ENCODE measurements around the gene NARS2. TPM values are rescaled to one million over a fixed set of nuclear protein-coding genes. Genes with fewer than 3 reads are reported as not detected.
"Not testable (repeated sequence)": the region's sequence is repeated elsewhere in the genome, so short reads cannot be mapped to it uniquely, and the experiment has no call there.

Gene NARS2
- total RNA-seq, 1 experiment from 2014 or later, result 46.7 TPM

DNA sequence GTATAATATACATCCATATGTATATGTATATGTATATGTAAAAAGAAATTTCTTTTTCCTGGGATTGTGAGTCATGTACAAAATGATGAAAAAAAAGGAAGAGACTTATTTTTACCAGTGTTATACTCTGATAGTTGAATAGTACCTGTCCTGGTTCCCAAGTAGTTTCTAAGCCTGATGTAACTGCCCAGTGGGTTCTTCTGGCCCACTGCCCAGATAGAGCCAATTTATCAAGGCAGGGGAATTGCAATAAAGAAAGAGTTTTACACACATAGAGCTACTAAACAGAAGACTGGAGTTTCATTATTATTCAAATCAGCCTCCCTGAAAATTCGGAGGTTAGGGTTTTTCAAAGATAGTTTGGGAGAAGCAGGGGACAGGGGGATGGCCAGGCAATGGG, 29.1 kb upstream of the NARS2 start:
- POLR2A ChIA-PET (ENCODE audit: low non-redundant PET), result no interaction called here
- intact Hi-C loops (cut with micrococcal nuclease; ENCODE audit: unreplicated experiment), result no loop called here
- H3K4me1 ChIP-seq (ENCODE audit: insufficient read depth, low read length, poor library complexity, severe bottlenecking), result no peaks in the 10 kb centered on the region
- TF ChIP-seq, protein P1, sequence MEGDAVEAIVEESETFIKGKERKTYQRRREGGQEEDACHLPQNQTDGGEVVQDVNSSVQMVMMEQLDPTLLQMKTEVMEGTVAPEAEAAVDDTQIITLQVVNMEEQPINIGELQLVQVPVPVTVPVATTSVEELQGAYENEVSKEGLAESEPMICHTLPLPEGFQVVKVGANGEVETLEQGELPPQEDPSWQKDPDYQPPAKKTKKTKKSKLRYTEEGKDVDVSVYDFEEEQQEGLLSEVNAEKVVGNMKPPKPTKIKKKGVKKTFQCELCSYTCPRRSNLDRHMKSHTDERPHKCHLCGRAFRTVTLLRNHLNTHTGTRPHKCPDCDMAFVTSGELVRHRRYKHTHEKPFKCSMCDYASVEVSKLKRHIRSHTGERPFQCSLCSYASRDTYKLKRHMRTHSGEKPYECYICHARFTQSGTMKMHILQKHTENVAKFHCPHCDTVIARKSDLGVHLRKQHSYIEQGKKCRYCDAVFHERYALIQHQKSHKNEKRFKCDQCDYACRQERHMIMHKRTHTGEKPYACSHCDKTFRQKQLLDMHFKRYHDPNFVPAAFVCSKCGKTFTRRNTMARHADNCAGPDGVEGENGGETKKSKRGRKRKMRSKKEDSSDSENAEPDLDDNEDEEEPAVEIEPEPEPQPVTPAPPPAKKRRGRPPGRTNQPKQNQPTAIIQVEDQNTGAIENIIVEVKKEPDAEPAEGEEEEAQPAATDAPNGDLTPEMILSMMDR (conservative IDR thresholded peaks at IDR 0.05; ENCODE audit: low read depth, low read length), result no peak
- no peak for TF ChIP-seq EZH2 (IDR thresholded peaks at IDR 0.05; ENCODE audit: borderline replicate concordance, low read depth, low read length, poor library complexity, severe bottlenecking)
- H3K27ac ChIP-seq (ENCODE audit: low read depth, low read length, poor library complexity, severe bottlenecking), result no peak overlapping the region
- peaks cover 10% of the 10 kb centered on the region for H3K27me3 ChIP-seq (replicated peaks; ENCODE audit: insufficient read depth, low read depth, low read length, poor library complexity)
- DNase-seq (ENCODE audit: low spot score), result peak; percentile 15
- no peaks in the 10 kb centered on the region for H3K36me3 ChIP-seq (ENCODE audit: insufficient read depth, low read length, poor library complexity, severe bottlenecking)
- no TSS peak for BruUV-seq (replicated peaks)
- CTCF ChIA-PET, result no interaction called here
- H3K9me3 ChIP-seq (ENCODE audit: low read depth, low read length, poor library complexity, severe bottlenecking), result no peaks in the 10 kb centered on the region
- no peak overlapping the region for H3K4me3 ChIP-seq (ENCODE audit: low read depth, low read length, poor library complexity, severe bottlenecking)

DNA sequence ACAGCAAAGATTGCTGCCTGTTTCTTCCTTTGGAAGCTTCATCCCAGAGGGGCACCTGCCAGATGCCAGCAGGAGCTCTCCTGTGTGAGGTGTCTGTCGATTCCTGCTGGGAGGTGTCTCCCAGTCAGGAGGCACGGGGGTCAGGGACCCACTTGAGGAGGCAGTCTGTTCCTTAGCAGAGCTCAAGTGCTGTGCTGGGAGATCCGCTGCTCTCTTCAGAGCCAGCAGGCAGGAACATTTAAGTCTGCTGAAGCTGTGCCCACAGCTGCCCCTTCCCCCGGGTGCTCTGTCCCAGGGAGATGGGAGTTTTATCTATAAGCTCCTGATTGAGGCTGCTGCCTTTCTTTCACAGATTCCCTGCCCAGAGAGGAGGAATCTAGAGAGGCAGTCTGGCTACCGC, 28.1 kb upstream of the NARS2 start:
- CTCF ChIA-PET; H3K9me3 ChIP-seq (ENCODE audit: low read depth, low read length, poor library complexity, severe bottlenecking); H3K4me3 ChIP-seq (ENCODE audit: low read depth, low read length, poor library complexity, severe bottlenecking); POLR2A ChIA-PET (ENCODE audit: low non-redundant PET); DNase-seq (ENCODE audit: low spot score); H3K4me1 ChIP-seq (ENCODE audit: insufficient read depth, low read length, poor library complexity, severe bottlenecking); H3K27ac ChIP-seq (ENCODE audit: low read depth, low read length, poor library complexity, severe bottlenecking); BruUV-seq (replicated peaks); intact Hi-C loops (cut with micrococcal nuclease; ENCODE audit: unreplicated experiment); H3K27me3 ChIP-seq (replicated peaks; ENCODE audit: insufficient read depth, low read depth, low read length, poor library complexity); H3K36me3 ChIP-seq (ENCODE audit: insufficient read depth, low read length, poor library complexity, severe bottlenecking): not testable (repeated sequence)

DNA sequence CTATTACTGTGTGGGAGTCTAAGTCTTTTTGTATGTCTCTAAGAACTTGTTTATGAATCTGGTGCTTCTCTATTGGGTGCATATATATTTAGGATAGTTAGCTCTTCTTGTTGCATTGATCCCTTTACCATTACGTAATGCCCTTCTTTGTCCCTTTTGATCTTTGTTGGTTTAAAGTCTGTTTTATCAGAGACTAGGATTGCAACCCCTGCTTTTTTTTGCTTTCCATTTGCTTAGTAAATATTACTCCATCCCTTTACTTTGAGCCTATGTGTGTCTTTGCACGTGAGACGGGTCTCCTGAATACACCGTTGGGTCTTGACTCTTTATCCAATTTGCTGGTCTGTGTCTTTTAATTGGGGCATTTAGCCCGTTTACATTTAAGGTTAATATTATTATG, 26.4 kb upstream of the NARS2 start:
- H3K27me3 ChIP-seq (replicated peaks; ENCODE audit: insufficient read depth, low read depth, low read length, poor library complexity); CTCF ChIA-PET; intact Hi-C loops (cut with micrococcal nuclease; ENCODE audit: unreplicated experiment); H3K4me1 ChIP-seq (ENCODE audit: insufficient read depth, low read length, poor library complexity, severe bottlenecking); H3K27ac ChIP-seq (ENCODE audit: low read depth, low read length, poor library complexity, severe bottlenecking); H3K36me3 ChIP-seq (ENCODE audit: insufficient read depth, low read length, poor library complexity, severe bottlenecking); H3K4me3 ChIP-seq (ENCODE audit: low read depth, low read length, poor library complexity, severe bottlenecking); H3K9me3 ChIP-seq (ENCODE audit: low read depth, low read length, poor library complexity, severe bottlenecking); BruUV-seq (replicated peaks); DNase-seq (ENCODE audit: low spot score): not testable (repeated sequence)
- POLR2A ChIA-PET (ENCODE audit: low non-redundant PET), result interaction anchor here (0.8 kb wide), 1 partner anchor 1296 kb away, joined by 3 read pairs; no protein-coding TSS in a partner anchor

DNA sequence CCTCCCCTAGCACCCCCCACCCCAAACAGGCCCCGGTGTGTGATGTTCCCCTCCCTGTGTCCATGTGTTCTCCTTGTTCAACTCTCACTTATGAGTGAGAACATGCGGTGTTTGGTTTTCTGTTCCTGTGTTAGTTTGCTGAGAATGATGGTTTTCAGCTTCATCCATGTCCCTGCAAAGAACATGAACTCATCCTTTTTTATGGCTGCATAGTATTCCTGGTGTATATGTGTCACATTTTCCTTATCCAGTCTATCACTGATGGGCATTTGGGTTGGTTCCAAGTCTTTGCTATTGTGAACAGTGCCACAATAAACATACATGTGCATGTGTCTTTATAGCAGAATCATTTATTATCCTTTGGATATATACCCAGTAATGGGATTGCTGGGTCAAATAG, 22.9 kb upstream of the NARS2 start:
- H3K4me3 ChIP-seq (ENCODE audit: low read depth, low read length, poor library complexity, severe bottlenecking); H3K27ac ChIP-seq (ENCODE audit: low read depth, low read length, poor library complexity, severe bottlenecking); H3K9me3 ChIP-seq (ENCODE audit: low read depth, low read length, poor library complexity, severe bottlenecking); CTCF ChIA-PET; DNase-seq (ENCODE audit: low spot score); H3K36me3 ChIP-seq (ENCODE audit: insufficient read depth, low read length, poor library complexity, severe bottlenecking); POLR2A ChIA-PET (ENCODE audit: low non-redundant PET); BruUV-seq (replicated peaks); intact Hi-C loops (cut with micrococcal nuclease; ENCODE audit: unreplicated experiment); H3K27me3 ChIP-seq (replicated peaks; ENCODE audit: insufficient read depth, low read depth, low read length, poor library complexity): not testable (repeated sequence)
- H3K4me1 ChIP-seq (ENCODE audit: insufficient read depth, low read length, poor library complexity, severe bottlenecking), result peaks cover 20% of the 10 kb centered on the region
